GM21825 (cell line): Measurements from ENCODE around the gene PDE8B.

Experiments used
- ATAC-seq: cut with Tn5 transposase; IDR thresholded peaks from one replicate; pipeline ENCODE4 v1.9.1; 2021; ENCODE audit warnings: mild to moderate bottlenecking, moderate library complexity; ENCODE audit not compliant: unreplicated experiment

The PDE8B gene

GRCh38 chr5:77229887-77230286 lies 19.4 kb downstream of the PDE8B start:
- no peak for ATAC-seq

GRCh38 chr5:77230727-77231470 lies 20.4 kb downstream of the PDE8B start:
- ATAC-seq: no peak

GRCh38 chr5:77231471-77232138 lies 21.1 kb downstream of the PDE8B start:
- no peak for ATAC-seq

GRCh38 chr5:77232574-77233358 lies 22.3 kb downstream of the PDE8B start:
- no peak for ATAC-seq

- ATAC-seq: no peak
Observed at GRCh38 chr5:77235846-77236721, 25.6 kb downstream of the PDE8B start.

- no peak for ATAC-seq
Observed at GRCh38 chr5:77239126-77239741, 28.8 kb downstream of the PDE8B start.

- no peak for ATAC-seq
Observed at GRCh38 chr5:77241444-77241843, 31.0 kb downstream of the PDE8B start.

GRCh38 chr5:77249475-77249874 lies 39.0 kb downstream of the PDE8B start:
- ATAC-seq: no peak

- ATAC-seq: no peak
Observed at GRCh38 chr5:77250021-77250420, 39.5 kb downstream of the PDE8B start.

GRCh38 chr5:77251921-77252320 lies 41.4 kb downstream of the PDE8B start:
- no peak for ATAC-seq

GRCh38 chr5:77255617-77256016 lies 45.1 kb downstream of the PDE8B start:
- no peak for ATAC-seq

GRCh38 chr5:77256406-77256805 lies 45.9 kb downstream of the PDE8B start:
- no peak for ATAC-seq

GRCh38 chr5:77258652-77259051 lies 48.2 kb downstream of the PDE8B start:
- no peak for ATAC-seq

GRCh38 chr5:77259476-77259875 lies 49.0 kb downstream of the PDE8B start:
- no peak for ATAC-seq

- ATAC-seq: no peak
Observed at GRCh38 chr5:77262697-77263096, 52.2 kb downstream of the PDE8B start.

- ATAC-seq: no peak
Observed at GRCh38 chr5:77266291-77266690, 55.8 kb downstream of the PDE8B start.

GRCh38 chr5:77267496-77267895 lies 57.0 kb downstream of the PDE8B start:
- no peak for ATAC-seq

- ATAC-seq: no peak
Observed at GRCh38 chr5:77272206-77272605, 61.7 kb downstream of the PDE8B start.

- no peak for ATAC-seq
Observed at GRCh38 chr5:77277759-77278158, 67.3 kb downstream of the PDE8B start.

GRCh38 chr5:77280036-77280435 lies 69.6 kb downstream of the PDE8B start:
- no peak for ATAC-seq
